HepG2 (cell line): ENCODE measurements around the gene GDPGP1. TPM values are rescaled to one million over a fixed set of nuclear protein-coding genes. Genes with fewer than 3 reads are reported as not detected.

Source experiments
- DMAP1 ChIP-seq: IDR thresholded peaks from 2 replicates; pipeline ENCODE4 v1.6.1; 2016
- DPF2 ChIP-seq: sonication (generic); formaldehyde crosslinking; IDR thresholded peaks from 2 replicates; pipeline ENCODE4 v1.4.0; 2020; ENCODE audit warnings: mild to moderate bottlenecking, low read depth, missing genetic modification reagents, borderline replicate concordance
- HDAC2 ChIP-seq: sonication (generic); formaldehyde crosslinking; IDR thresholded peaks from 2 replicates; pipeline ENCODE4 v1.4.0; 2020; ENCODE audit warnings: missing genetic modification reagents
- JARID2 ChIP-seq: sonication (generic); formaldehyde crosslinking; IDR thresholded peaks from 2 replicates; pipeline ENCODE4 v1.8.1; 2023; ENCODE audit warnings: missing genetic modification reagents, inconsistent platforms; ENCODE audit not compliant: insufficient replicate concordance
- NR2F1 ChIP-seq, 2 experiments: fragments of 450-650 bp in 1 of 2; formaldehyde crosslinking in 1 of 2; IDR thresholded peaks; 2 replicates each; pipeline versions ENCODE4 v1.5.0 to v1.6.1; 2016 to 2020; ENCODE audit warnings: mild to moderate bottlenecking in 1 of 2, missing compliant biosample characterization in 1 of 2, missing genetic modification reagents in 1 of 2, moderate library complexity in 1 of 2
- SAP130 ChIP-seq: IDR thresholded peaks from 2 replicates; pipeline ENCODE4 v1.6.1; 2016; ENCODE audit warnings: low read depth
- THYN1 ChIP-seq: sonication (generic); formaldehyde crosslinking; IDR thresholded peaks from 2 replicates; pipeline ENCODE4 v1.8.1; 2023; ENCODE audit warnings: low read depth, mild to moderate bottlenecking, moderate library complexity, missing genetic modification reagents, borderline replicate concordance
- YEATS4 ChIP-seq: sonication (generic); formaldehyde crosslinking; IDR thresholded peaks from 2 replicates; pipeline ENCODE4 v1.4.0; 2020; ENCODE audit warnings: missing genetic modification reagents, borderline replicate concordance
- ZNF124 ChIP-seq: sonication (generic); formaldehyde crosslinking; IDR thresholded peaks from 2 replicates; pipeline ENCODE4 v1.4.0; 2020; ENCODE audit warnings: missing genetic modification reagents
- ZNF24 ChIP-seq: fragments of 450-650 bp; IDR thresholded peaks from 2 replicates; pipeline ENCODE4 v1.6.1; 2017; ENCODE audit warnings: antibody characterized with exemption, mild to moderate bottlenecking
- ZNF335 ChIP-seq: sonication (generic); formaldehyde crosslinking; IDR thresholded peaks from 2 replicates; pipeline ENCODE4 v1.4.0; 2020; ENCODE audit warnings: missing genetic modification reagents
- ZNF468 ChIP-seq: sonication (generic); formaldehyde crosslinking; IDR thresholded peaks from 2 replicates; pipeline ENCODE4 v1.8.0; 2022; ENCODE audit warnings: mild to moderate bottlenecking, moderate library complexity, missing genetic modification reagents
- polyA plus RNA-seq, 8 experiments: library from polyadenylated mRNA; depleted of rRNA in 3 of 8; stranded (reverse) in 7 of 8; unstranded in 1 of 8; fragments of >200 nt; fragmentation: Illumina TruSeq in 4 of 8; extraction: Trizol in 4 of 8; gene quantifications; 2 replicates each; pipeline versions ENCODE4 v1.2.1 to v1.2.3, GENCODE V29; 2011 to 2016; ENCODE audit warnings: low read depth in 4 of 8, missing spikeins in 1 of 8, mixed read lengths in 1 of 8; ENCODE audit not compliant: insufficient read depth in 1 of 8
- total RNA-seq, 5 experiments: library from RNA; depleted of rRNA; stranded (reverse); fragments of >200 nt; fragmentation: Illumina TruSeq; extraction: Trizol; gene quantifications; 2 replicates each; pipeline ENCODE4 v1.2.3, GENCODE V29; 2016; ENCODE audit warnings: low read depth in 1 of 5
- TF ChIP-seq, protein P1 (sequence below): sonication (generic); formaldehyde crosslinking; IDR thresholded peaks from 2 replicates; pipeline ENCODE4 v1.4.0; 2020; ENCODE audit warnings: mild to moderate bottlenecking, missing genetic modification reagents
- TF ChIP-seq, protein P2 (sequence below): sonication (generic); formaldehyde crosslinking; IDR thresholded peaks from 2 replicates; pipeline ENCODE4; 2020; ENCODE audit warnings: missing genetic modification reagents, mild to moderate bottlenecking, borderline replicate concordance
- TF ChIP-seq, protein P3 (sequence below): sonication (generic); formaldehyde crosslinking; IDR thresholded peaks from 2 replicates; pipeline ENCODE4 v1.8.0; 2023; ENCODE audit warnings: mild to moderate bottlenecking, missing genetic modification reagents
- TF ChIP-seq, protein P4 (sequence below): sonication (generic); formaldehyde crosslinking; IDR thresholded peaks from 2 replicates; pipeline ENCODE4 v1.5.1; 2020; ENCODE audit warnings: missing genetic modification reagents, mild to moderate bottlenecking, borderline replicate concordance
- TF ChIP-seq, protein P5 (sequence below): sonication (generic); formaldehyde crosslinking; IDR thresholded peaks from 2 replicates; pipeline ENCODE4 v1.5.0; 2020; ENCODE audit warnings: missing genetic modification reagents, mild to moderate bottlenecking, borderline replicate concordance
- TF ChIP-seq, protein P6 (sequence below): sonication (generic); formaldehyde crosslinking; IDR thresholded peaks from 2 replicates; pipeline ENCODE4 v1.5.0; 2020; ENCODE audit warnings: mild to moderate bottlenecking, missing genetic modification reagents

The GDPGP1 gene
- total and polyA plus RNA-seq, 2 of the 13 experiments (the other 11 are each of a cell fraction or from before 2014, with no cell fraction given) = 1.5 to 4.3 TPM

- TF ChIP-seq ZNF124 = no peak; the same call in 1 of the 2 replicates
- no peak for TF ChIP-seq HDAC2 (CRISPR knock-in tag)
- TF ChIP-seq, protein P1, sequence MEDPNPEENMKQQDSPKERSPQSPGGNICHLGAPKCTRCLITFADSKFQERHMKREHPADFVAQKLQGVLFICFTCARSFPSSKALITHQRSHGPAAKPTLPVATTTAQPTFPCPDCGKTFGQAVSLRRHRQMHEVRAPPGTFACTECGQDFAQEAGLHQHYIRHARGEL (CRISPR knock-in tag) = no peak
- TF ChIP-seq, protein P2, sequence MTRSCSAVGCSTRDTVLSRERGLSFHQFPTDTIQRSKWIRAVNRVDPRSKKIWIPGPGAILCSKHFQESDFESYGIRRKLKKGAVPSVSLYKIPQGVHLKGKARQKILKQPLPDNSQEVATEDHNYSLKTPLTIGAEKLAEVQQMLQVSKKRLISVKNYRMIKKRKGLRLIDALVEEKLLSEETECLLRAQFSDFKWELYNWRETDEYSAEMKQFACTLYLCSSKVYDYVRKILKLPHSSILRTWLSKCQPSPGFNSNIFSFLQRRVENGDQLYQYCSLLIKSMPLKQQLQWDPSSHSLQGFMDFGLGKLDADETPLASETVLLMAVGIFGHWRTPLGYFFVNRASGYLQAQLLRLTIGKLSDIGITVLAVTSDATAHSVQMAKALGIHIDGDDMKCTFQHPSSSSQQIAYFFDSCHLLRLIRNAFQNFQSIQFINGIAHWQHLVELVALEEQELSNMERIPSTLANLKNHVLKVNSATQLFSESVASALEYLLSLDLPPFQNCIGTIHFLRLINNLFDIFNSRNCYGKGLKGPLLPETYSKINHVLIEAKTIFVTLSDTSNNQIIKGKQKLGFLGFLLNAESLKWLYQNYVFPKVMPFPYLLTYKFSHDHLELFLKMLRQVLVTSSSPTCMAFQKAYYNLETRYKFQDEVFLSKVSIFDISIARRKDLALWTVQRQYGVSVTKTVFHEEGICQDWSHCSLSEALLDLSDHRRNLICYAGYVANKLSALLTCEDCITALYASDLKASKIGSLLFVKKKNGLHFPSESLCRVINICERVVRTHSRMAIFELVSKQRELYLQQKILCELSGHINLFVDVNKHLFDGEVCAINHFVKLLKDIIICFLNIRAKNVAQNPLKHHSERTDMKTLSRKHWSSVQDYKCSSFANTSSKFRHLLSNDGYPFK (CRISPR knock-in tag) = no peak; the same call in 1 of the 2 replicates
- no peak for TF ChIP-seq ZNF24
- peak; percentile 76 for TF ChIP-seq YEATS4 (CRISPR knock-in tag)
- TF ChIP-seq, protein P3, sequence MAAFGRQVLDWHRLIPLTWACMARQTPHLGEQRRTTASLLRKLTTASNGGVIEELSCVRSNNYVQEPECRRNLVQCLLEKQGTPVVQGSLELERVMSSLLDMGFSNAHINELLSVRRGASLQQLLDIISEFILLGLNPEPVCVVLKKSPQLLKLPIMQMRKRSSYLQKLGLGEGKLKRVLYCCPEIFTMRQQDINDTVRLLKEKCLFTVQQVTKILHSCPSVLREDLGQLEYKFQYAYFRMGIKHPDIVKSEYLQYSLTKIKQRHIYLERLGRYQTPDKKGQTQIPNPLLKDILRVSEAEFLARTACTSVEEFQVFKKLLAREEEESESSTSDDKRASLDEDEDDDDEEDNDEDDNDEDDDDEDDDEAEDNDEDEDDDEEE (CRISPR knock-in tag) = no peak; the same call in 1 of the 2 replicates
- no peak for TF ChIP-seq DMAP1 (CRISPR knock-in tag)
- 0 out of 2 replicates have a peak, but pooled peaks have one; percentile 3 for TF ChIP-seq DPF2
- TF ChIP-seq, protein P4, sequence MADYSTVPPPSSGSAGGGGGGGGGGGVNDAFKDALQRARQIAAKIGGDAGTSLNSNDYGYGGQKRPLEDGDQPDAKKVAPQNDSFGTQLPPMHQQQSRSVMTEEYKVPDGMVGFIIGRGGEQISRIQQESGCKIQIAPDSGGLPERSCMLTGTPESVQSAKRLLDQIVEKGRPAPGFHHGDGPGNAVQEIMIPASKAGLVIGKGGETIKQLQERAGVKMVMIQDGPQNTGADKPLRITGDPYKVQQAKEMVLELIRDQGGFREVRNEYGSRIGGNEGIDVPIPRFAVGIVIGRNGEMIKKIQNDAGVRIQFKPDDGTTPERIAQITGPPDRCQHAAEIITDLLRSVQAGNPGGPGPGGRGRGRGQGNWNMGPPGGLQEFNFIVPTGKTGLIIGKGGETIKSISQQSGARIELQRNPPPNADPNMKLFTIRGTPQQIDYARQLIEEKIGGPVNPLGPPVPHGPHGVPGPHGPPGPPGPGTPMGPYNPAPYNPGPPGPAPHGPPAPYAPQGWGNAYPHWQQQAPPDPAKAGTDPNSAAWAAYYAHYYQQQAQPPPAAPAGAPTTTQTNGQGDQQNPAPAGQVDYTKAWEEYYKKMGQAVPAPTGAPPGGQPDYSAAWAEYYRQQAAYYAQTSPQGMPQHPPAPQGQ (CRISPR knock-in tag) = no peak
- TF ChIP-seq, protein P5, sequence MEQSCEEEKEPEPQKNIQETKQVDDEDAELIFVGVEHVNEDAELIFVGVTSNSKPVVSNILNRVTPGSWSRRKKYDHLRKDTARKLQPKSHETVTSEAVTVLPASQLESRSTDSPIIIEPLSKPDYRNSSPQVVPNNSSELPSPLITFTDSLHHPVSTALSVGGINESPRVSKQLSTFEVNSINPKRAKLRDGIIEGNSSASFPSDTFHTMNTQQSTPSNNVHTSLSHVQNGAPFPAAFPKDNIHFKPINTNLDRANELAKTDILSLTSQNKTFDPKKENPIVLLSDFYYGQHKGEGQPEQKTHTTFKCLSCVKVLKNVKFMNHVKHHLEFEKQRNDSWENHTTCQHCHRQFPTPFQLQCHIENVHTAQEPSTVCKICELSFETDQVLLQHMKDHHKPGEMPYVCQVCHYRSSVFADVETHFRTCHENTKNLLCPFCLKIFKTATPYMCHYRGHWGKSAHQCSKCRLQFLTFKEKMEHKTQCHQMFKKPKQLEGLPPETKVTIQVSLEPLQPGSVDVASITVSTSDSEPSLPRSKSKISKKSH = no peak
- TF ChIP-seq JARID2 (CRISPR knock-in tag) = no peak
- TF ChIP-seq, protein P6, sequence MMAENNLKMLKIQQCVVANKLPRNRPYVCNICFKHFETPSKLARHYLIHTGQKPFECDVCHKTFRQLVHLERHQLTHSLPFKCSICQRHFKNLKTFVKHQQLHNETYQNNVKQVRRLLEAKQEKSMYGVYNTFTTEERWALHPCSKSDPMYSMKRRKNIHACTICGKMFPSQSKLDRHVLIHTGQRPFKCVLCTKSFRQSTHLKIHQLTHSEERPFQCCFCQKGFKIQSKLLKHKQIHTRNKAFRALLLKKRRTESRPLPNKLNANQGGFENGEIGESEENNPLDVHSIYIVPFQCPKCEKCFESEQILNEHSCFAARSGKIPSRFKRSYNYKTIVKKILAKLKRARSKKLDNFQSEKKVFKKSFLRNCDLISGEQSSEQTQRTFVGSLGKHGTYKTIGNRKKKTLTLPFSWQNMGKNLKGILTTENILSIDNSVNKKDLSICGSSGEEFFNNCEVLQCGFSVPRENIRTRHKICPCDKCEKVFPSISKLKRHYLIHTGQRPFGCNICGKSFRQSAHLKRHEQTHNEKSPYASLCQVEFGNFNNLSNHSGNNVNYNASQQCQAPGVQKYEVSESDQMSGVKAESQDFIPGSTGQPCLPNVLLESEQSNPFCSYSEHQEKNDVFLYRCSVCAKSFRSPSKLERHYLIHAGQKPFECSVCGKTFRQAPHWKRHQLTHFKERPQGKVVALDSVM (CRISPR knock-in tag) = no peak
- TF ChIP-seq SAP130 (CRISPR knock-in tag) = peak; percentile 70
- TF ChIP-seq THYN1 (CRISPR knock-in tag) = no peak
- TF ChIP-seq ZNF468 (CRISPR knock-in tag) = no peak
- TF ChIP-seq ZNF335 (CRISPR knock-in tag) = 0 out of 2 replicates have a peak, but pooled peaks have one; percentile 76
- no peak for TF ChIP-seq NR2F1 (CRISPR knock-in tag; IDR thresholded peaks at IDR 0.05)
These were observed 49.0 kb upstream of the GDPGP1 start (continued) for GRCh38 chr15:90184786-90185704.
